Measurements from ENCODE around the gene VWA3A.
A peak's percentile ranks its signal among the peaks of the same experiment; 100 is the strongest.

VWA3A gene

GRCh38 chr16:22206013-22206841 lies 113.9 kb downstream of the VWA3A start, which contains the start of gene EEF2K:
Gene EEF2K, plus strand, starts transcription at chr16:22206278. Its CDS starts 19,452 bp downstream, at chr16:22225730.
- peak; percentile 92 for DNase-seq

Measured in NCI-H2029 (cell line).